Endothelial cell (in vitro differentiated cells): ENCODE measurements around the gene PON2. TPM values are rescaled to one million over a fixed set of nuclear protein-coding genes. Genes with fewer than 3 reads are reported as not detected.
A peak's percentile ranks its signal among the peaks of the same experiment; 100 is the strongest.

Experiments
- DNase-seq: peaks from one replicate; pipeline ENCODE4 v3.0.0; 2021; ENCODE audit warnings: low spot score
- H3K27ac Mint-ChIP-seq: one replicate; pipeline ENCODE4 v1.8.0; 2021; ENCODE audit warnings: mixed read lengths, inconsistent platforms; ENCODE audit not compliant: unreplicated experiment
- H3K27me3 Mint-ChIP-seq: one replicate; pipeline ENCODE4 v1.8.0; 2021; ENCODE audit warnings: mild to moderate bottlenecking, moderate library complexity, mixed read lengths, inconsistent platforms; ENCODE audit not compliant: unreplicated experiment
- H3K36me3 Mint-ChIP-seq: one replicate; pipeline ENCODE4 v1.8.0; 2021; ENCODE audit warnings: mild to moderate bottlenecking, low read depth, mixed read lengths, inconsistent platforms; ENCODE audit not compliant: unreplicated experiment
- H3K4me1 Mint-ChIP-seq: one replicate; pipeline ENCODE4 v1.8.0; 2021; ENCODE audit warnings: mild to moderate bottlenecking, mixed read lengths, inconsistent platforms; ENCODE audit not compliant: unreplicated experiment
- H3K4me3 Mint-ChIP-seq: one replicate; pipeline ENCODE4 v1.8.0; 2021; ENCODE audit warnings: mild to moderate bottlenecking, mixed read lengths, inconsistent platforms; ENCODE audit not compliant: unreplicated experiment
- H3K9me3 Mint-ChIP-seq: one replicate; pipeline ENCODE4 v1.8.0; 2021; ENCODE audit warnings: mixed read lengths, inconsistent platforms; ENCODE audit not compliant: unreplicated experiment
- total RNA-seq: library from RNA; stranded (reverse); fragmentation: NEBNext Ultra II Directional; extraction: Animal tissue kit (Norgen Biotek cat#: 25700); gene quantifications from one replicate; pipeline ENCODE4 v1.2.1, GENCODE V29; 2021; ENCODE audit not compliant: unreplicated experiment
- TF ChIP-seq, protein P1 (sequence below): fragments of 200-600 bp; sonication (generic); IDR thresholded peaks from one replicate; pipeline ENCODE4 v1.5.0; 2021; ENCODE audit warnings: antibody characterized with exemption; ENCODE audit not compliant: unreplicated experiment

Gene PON2
- total RNA-seq, 1 donor from 2014 or later, result 158 TPM

DNA sequence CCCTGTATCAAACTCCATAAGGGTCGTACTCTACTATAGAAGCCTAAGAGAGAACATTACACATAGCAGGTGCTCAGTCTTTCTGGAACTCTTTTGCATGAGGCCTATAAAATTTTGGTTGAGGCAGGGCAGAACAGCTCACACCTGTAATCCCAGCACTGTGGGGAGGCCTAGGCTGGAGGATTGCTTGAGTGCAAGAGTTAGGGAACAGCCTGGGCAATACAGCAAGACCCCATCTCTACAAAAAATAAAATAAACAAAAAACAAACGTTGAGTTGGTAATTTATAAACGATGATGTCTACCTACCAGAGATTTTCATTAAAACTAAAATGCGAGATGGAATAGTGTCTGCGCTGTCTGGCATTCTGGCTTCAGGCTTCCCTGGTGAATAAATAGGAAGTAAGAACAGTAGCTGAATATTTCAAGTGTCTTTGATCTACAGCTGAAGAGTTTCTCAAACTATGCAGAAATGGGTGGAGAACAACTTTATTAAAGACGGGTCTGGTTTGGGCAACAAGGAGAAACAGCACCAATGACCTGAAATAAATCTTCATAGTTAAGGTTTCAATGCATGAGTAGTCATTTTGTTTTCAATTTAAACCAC lies 774 bp downstream of the PON2 start:
- no peak for DNase-seq

DNA sequence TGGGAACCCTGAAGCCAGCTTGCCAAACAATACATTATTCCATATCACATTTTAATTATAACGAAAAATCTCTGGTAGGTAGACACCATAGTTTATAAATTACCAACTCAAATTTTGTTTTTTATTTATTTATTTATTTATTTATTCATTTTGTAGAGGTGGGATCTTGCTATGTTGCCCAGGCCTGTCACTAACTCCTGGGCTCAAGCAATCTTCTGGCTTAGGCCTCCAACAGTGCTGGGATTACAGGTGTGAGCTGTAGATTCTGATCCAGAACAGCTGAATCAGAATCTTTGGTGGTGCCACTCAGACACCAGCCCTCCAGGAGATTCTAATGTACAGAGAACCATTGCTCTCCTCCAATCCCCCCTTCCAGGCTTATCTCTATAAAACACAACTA lies 1.7 kb downstream of the PON2 start:
- Mint-ChIP-seq H3K4me1 (peaks cover 27% of the 10 kb centered on the region), H3K4me3 (no peak overlapping the region), H3K27ac (no peak overlapping the region), H3K9me3 (no peaks in the 10 kb centered on the region), H3K36me3 (no peaks in the 10 kb centered on the region), H3K27me3 (no peaks in the 10 kb centered on the region)
- TF ChIP-seq, protein P1, sequence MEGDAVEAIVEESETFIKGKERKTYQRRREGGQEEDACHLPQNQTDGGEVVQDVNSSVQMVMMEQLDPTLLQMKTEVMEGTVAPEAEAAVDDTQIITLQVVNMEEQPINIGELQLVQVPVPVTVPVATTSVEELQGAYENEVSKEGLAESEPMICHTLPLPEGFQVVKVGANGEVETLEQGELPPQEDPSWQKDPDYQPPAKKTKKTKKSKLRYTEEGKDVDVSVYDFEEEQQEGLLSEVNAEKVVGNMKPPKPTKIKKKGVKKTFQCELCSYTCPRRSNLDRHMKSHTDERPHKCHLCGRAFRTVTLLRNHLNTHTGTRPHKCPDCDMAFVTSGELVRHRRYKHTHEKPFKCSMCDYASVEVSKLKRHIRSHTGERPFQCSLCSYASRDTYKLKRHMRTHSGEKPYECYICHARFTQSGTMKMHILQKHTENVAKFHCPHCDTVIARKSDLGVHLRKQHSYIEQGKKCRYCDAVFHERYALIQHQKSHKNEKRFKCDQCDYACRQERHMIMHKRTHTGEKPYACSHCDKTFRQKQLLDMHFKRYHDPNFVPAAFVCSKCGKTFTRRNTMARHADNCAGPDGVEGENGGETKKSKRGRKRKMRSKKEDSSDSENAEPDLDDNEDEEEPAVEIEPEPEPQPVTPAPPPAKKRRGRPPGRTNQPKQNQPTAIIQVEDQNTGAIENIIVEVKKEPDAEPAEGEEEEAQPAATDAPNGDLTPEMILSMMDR, result no peak
- no peak for DNase-seq

More for the DNA sequence above, 774 bp downstream of the PON2 start:
- Mint-ChIP-seq H3K4me1 (peaks cover 26% of the 10 kb centered on the region), H3K9me3 (no peaks in the 10 kb centered on the region), H3K4me3 (peak overlapping the region; percentile 82), H3K36me3 (no peaks in the 10 kb centered on the region), H3K27ac (peak overlapping the region; percentile 59), H3K27me3 (no peaks in the 10 kb centered on the region)
- TF ChIP-seq, protein P1, result no peak

DNA sequence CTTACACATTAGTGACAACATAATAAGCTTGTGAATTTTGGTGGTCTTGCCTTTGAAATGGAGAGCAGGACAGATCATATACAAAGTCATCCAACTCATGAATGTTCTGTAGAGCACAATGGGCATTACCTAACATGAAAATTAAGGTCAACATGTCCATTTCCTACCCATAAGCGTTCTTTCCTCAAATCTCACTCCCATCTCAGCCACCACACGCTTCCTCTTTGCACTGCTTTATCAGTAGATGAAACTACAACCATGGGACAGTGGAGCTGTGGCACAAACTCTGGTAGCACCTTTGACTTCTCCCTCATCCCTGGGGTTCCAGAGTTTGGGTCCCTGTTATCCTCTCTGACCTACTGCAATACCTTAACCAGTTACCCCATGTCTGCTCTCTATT lies 2.2 kb downstream of the PON2 start:
- TF ChIP-seq, protein P1, result no peak
- Mint-ChIP-seq H3K36me3 (no peaks in the 10 kb centered on the region), H3K27ac (no peak overlapping the region), H3K4me1 (peaks cover 28% of the 10 kb centered on the region), H3K4me3 (no peak overlapping the region), H3K9me3 (no peaks in the 10 kb centered on the region), H3K27me3 (no peaks in the 10 kb centered on the region)
- no peak for DNase-seq

DNA sequence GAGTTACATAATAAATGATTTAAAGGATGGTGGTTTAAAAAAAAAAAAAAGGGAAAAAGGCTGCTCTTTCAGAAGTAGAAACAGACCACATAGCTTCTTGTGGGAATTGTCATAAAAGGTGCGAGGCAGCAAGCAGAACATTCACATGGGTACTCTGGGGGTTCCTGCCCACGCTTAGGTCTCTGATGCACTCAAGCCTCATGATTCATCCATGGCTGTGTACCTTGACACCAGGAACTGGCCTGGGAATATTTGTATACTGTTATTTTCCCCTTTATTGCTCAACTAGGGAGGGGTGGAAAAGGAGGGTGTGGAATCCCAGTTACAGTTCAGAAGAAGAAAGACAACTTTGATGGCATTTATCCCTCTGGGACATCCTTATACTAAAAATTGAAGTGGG lies 4.0 kb downstream of the PON2 start:
- Mint-ChIP-seq H3K4me1 (peaks cover 34% of the 10 kb centered on the region), H3K9me3 (no peaks in the 10 kb centered on the region), H3K4me3 (no peak overlapping the region), H3K27ac (no peak overlapping the region), H3K36me3 (no peaks in the 10 kb centered on the region), H3K27me3 (no peaks in the 10 kb centered on the region)
- TF ChIP-seq, protein P1, result no peak
- DNase-seq, result no peak

DNA sequence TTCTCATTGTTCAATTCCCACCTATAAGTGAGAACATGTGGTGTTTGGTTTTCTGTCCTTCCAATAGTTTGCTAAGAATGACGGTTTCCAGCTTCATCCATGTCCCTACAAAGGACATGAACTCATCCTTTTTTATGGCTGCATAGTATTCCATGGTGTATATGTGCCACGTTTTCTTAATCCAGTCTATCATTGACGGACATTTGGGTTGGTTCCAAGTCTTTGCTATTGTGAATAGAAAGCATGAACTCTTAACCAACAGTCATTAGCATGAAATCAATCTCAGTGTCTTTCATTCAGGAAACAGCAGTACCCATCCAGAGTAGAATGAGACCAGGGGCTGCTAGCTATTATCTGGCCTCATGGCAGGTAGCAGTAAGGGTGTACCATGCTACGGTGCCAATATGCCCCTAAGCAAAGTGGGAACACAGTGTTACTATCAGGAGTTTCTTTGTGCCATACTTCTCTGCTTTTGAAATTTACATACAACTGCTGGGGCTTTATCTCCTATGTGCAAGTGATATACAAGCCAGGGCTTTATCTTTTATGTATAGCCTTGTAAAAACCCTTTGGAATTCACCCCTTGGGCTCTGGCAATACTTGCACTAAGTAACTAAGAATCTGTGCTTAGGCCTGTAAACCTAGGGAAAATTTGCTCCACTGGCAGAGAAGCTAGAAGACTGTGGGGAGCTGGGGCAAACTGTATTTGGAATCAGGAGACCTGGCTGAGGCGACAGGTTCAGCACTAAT lies 5.4 kb downstream of the PON2 start:
- Mint-ChIP-seq H3K27ac (no peak overlapping the region), H3K9me3 (no peaks in the 10 kb centered on the region), H3K4me1 (peaks cover 33% of the 10 kb centered on the region), H3K36me3 (no peaks in the 10 kb centered on the region), H3K4me3 (no peak overlapping the region), H3K27me3 (no peaks in the 10 kb centered on the region)
- TF ChIP-seq, protein P1, result no peak
- no peak for DNase-seq
